ENCODE data around the gene FLNB.

DNA sequence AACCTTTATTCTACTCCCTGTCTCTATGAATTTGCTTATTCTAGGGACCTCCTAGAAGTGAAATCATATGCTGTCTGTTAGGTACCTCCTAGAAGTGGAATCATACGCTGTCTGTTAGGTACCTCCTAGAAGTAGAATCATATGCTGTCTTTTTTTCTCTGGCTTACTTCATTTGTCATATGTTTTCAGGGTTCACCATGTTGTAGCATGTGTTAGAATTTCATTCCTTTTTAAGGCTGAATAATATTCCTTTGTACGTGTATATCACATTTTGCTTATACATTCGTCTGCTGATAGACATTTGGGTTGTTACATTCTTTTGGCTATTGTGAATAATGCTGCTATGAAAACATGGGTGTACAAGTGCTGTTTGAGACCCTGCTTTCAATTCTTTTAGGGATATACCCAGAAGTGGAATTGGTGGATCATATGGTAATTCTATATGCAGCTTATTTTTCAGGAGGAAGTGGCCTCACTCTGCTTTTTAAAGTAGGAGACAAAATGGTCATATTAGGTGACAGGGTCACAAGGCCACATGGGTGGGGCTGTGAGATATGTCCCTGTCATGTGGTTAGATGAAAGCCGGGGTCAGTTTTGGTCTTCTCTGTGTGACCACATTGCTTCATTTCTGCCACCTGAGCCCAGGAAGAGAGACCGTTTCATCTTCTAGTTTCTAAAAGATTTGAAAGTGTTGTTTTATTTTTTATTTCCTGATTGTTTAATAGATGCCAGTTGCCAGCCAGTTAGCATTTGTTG is 76.7 kb downstream of the FLNB start:
- no peak for TF ChIP-seq EZH2 (IDR thresholded peaks at IDR 0.05; ENCODE audit: insufficient read depth, poor library complexity, severe bottlenecking)
- no peak for TF ChIP-seq EZH2phosphoT487 (IDR thresholded peaks at IDR 0.05; ENCODE audit: insufficient read depth, low read depth)

All from GM23248 (cell line).